Gastroesophageal sphincter (tissue), 4 donors: ENCODE results near the gene IAH1. TPM values are rescaled to one million over a fixed set of nuclear protein-coding genes. Genes with fewer than 3 reads are reported as not detected.

Experiments used
- ATAC-seq: fragments of 150-250 bp; one replicate; pipeline ENCODE4 v1.9.1; 2016; ENCODE audit warnings: mild to moderate bottlenecking, moderate library complexity
- H3K27ac ChIP-seq, 4 donors: fragments of 200-600 bp; sonication (generic) in 3 of 4; 1 replicate in 3 of 4; 2 replicates in 1 of 4; pipeline ENCODE4 v1.5.1; 2016 to 2019
- H3K27me3 ChIP-seq: fragments of 200-600 bp; sonication (generic); one replicate; pipeline ENCODE4 v1.5.1; 2019
- H3K36me3 ChIP-seq, 2 donors: fragments of 200-600 bp; sonication (generic); one replicate each; pipeline ENCODE4 v1.5.1; 2019; ENCODE audit warnings: control low read depth in 1 of 2
- H3K4me1 ChIP-seq, 3 donors: fragments of 200-600 bp; sonication (generic); 1 replicate in 2 of 3; 2 replicates in 1 of 3; pipeline ENCODE4 v1.5.1; 2016 to 2019; ENCODE audit warnings: control low read depth in 2 of 3
- H3K4me3 ChIP-seq, 2 donors: fragments of 200-600 bp; sonication (generic); one replicate each; pipeline ENCODE4 v1.5.1; 2019; ENCODE audit warnings: mild to moderate bottlenecking in 1 of 2, moderate library complexity in 1 of 2
- H3K9me3 ChIP-seq, 3 donors: fragments of 200-600 bp; sonication (generic); one replicate each; pipeline ENCODE4 v1.5.1; 2017 to 2019; ENCODE audit warnings: control low read depth in 2 of 3
- EP300 ChIP-seq: sonication (generic); formaldehyde crosslinking; IDR thresholded peaks from one replicate; pipeline ENCODE4 v1.6.1; 2017; ENCODE audit warnings: antibody characterized with exemption, mild to moderate bottlenecking
- POLR2A ChIP-seq, 2 donors: fragments of 450-650 bp; IDR thresholded peaks; one replicate each; pipeline ENCODE4 v1.6.1; 2017; ENCODE audit warnings: antibody characterized with exemption in 2 of 2, mild to moderate bottlenecking in 2 of 2, moderate library complexity in 1 of 2
- POLR2AphosphoS5 ChIP-seq: sonication (generic); formaldehyde crosslinking; IDR thresholded peaks from one replicate; pipeline ENCODE4 v1.6.1; 2017; ENCODE audit warnings: antibody characterized with exemption
- WGBS, 2 donors: methylation state at CpG; one replicate each; pipeline ENCODE4 v1.1.5; 2018; ENCODE audit warnings: low coverage in 1 of 2; 5-methylcytosine and 5-hydroxymethylcytosine counted together
- total RNA-seq, 4 donors: library from RNA; depleted of rRNA; stranded (reverse); fragments of >200 nt; gene quantifications; one replicate each; pipeline ENCODE4 v1.1.0, GENCODE V29; 2016
- TF ChIP-seq, protein P1 (sequence below), 4 experiments: fragments of 200-600 bp in 2 of 4; fragments of 450-650 bp in 2 of 4; sonication (generic) in 1 of 4; IDR thresholded peaks; one replicate each; pipeline ENCODE4 v1.5.1; 2017 to 2019; ENCODE audit warnings: antibody characterized with exemption in 4 of 4, mild to moderate bottlenecking in 2 of 4, moderate library complexity in 2 of 4

The IAH1 gene
- total RNA-seq, 4 donors from 2014 or later: 53.6 to 82.0 (median 75.7) TPM

DNA sequence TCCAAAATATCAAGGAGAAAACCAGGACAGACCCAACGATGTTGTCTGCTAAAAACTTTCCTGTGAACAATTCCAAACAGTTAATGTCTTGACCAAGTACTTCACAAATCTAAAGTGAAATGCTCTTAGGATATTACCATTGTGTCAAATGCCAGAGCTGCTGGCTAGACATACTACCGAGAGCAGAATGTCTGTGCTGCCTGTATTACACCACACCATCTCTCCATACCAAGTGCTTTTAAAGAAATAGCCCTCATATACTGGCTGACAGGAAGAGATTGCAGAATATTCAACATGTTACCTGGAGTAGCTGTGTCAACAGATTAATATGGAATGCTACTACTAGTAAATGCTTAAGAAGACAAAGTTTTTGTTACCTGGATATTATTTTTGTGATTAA, 18.6 kb downstream of the IAH1 start:
- WGBS, 2 donors: 49 to 60% methylated on average over 2 of the region's 2 CpGs
- peaks cover 0 to 1% (median 0%) of the 10 kb centered on the region in 3 donors for H3K4me1 ChIP-seq
- peaks cover 0 to 96% of the 10 kb centered on the region in 2 donors for H3K36me3 ChIP-seq
- H3K9me3 ChIP-seq: no peaks in the 10 kb centered on the region
- no peak overlapping the region for H3K4me3 ChIP-seq
- H3K27me3 ChIP-seq: no peaks in the 10 kb centered on the region
- no peak for ATAC-seq
- no peak overlapping the region for H3K27ac ChIP-seq
- no peak for TF ChIP-seq POLR2A (IDR thresholded peaks at IDR 0.05)
- no peak for TF ChIP-seq EP300
- no peak for TF ChIP-seq POLR2AphosphoS5
- TF ChIP-seq, protein P1, sequence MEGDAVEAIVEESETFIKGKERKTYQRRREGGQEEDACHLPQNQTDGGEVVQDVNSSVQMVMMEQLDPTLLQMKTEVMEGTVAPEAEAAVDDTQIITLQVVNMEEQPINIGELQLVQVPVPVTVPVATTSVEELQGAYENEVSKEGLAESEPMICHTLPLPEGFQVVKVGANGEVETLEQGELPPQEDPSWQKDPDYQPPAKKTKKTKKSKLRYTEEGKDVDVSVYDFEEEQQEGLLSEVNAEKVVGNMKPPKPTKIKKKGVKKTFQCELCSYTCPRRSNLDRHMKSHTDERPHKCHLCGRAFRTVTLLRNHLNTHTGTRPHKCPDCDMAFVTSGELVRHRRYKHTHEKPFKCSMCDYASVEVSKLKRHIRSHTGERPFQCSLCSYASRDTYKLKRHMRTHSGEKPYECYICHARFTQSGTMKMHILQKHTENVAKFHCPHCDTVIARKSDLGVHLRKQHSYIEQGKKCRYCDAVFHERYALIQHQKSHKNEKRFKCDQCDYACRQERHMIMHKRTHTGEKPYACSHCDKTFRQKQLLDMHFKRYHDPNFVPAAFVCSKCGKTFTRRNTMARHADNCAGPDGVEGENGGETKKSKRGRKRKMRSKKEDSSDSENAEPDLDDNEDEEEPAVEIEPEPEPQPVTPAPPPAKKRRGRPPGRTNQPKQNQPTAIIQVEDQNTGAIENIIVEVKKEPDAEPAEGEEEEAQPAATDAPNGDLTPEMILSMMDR (IDR thresholded peaks at IDR 0.05): no peak

DNA sequence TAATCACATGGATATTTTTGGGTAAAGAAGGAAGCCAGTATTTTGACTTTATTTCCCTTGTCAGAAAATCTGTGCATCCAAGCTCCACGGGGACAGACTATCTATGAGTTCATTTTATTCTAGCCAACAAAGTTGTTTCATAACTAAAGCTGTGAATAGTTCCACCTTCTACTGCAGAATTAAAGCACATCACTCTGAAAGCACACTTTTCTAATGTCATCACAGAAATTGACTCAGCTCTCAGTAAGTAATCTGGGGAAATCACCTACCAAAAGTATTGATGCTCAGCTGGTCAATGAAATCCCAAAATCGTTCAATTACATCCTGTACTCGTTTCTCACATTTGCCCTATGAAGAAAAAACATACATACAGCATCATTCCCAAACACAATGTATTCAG, 19.1 kb downstream of the IAH1 start:
- H3K36me3 ChIP-seq: peaks cover 0 to 91% of the 10 kb centered on the region in 2 donors
- no peak overlapping the region for H3K27ac ChIP-seq
- ATAC-seq: no peak
- peaks cover 0 to 7% (median 0%) of the 10 kb centered on the region in 3 donors for H3K4me1 ChIP-seq
- no peaks in the 10 kb centered on the region for H3K9me3 ChIP-seq
- no peak overlapping the region for H3K4me3 ChIP-seq
- TF ChIP-seq EP300 (no peak), POLR2AphosphoS5 (no peak), POLR2A (IDR thresholded peaks at IDR 0.05) (no peak)
- TF ChIP-seq, protein P1 (IDR thresholded peaks at IDR 0.05): no peak
- WGBS, 2 donors: 72 to 79% methylated on average over 3 of the region's 3 CpGs
- no peaks in the 10 kb centered on the region for H3K27me3 ChIP-seq

DNA sequence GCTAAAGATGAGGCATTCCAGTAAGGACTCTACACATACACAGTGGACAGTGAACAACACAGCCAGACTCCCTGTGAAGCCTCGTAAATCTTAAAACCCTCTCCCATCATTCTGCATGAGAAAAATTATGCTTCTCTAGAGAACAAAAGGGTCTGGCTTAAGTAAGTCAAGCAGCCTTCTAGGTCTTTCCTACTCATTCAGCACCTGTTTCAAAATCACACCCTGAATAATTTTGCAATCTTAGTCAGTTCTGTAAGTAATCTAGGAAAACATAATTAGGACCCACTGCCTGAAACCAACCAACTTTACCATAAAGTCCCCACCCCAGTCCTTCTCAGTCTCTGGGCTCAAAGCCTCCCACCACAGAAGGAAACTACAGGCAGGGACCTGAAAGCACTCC, 19.7 kb downstream of the IAH1 start:
- H3K36me3 ChIP-seq: peaks cover 0 to 85% of the 10 kb centered on the region in 2 donors

DNA sequence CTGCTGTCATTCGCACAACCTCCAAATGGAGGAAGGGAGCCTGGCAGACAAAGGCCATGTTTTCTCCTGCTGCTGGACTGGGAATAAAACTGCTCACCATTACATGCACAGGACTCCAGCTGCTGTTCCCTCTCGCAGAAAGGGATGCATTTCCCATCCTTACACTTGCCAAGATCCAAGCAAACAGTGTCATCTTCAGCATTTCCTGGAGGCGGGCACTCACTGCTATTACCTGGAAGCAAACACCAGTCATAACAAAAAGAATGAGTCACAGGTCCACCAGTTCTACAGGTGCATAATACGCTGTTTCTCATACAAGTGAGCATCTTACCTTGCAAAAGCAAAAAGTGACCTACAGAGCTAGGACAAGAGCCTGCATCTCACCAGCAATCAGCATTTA, 22.7 kb downstream of the IAH1 start:
- H3K4me1 ChIP-seq: peaks cover 0 to 13% (median 0%) of the 10 kb centered on the region in 3 donors
- no peaks in the 10 kb centered on the region for H3K27me3 ChIP-seq
- H3K9me3 ChIP-seq: no peaks in the 10 kb centered on the region
- TF ChIP-seq POLR2A (IDR thresholded peaks at IDR 0.05) (no peak), POLR2AphosphoS5 (no peak), EP300 (no peak)
- TF ChIP-seq, protein P1 (IDR thresholded peaks at IDR 0.05): no peak
- H3K27ac ChIP-seq: no peak overlapping the region
- peaks cover 0 to 84% of the 10 kb centered on the region in 2 donors for H3K36me3 ChIP-seq
- H3K4me3 ChIP-seq: no peak overlapping the region
- WGBS, 2 donors: 82 to 96% methylated on average over 3 of the region's 4 CpGs
- ATAC-seq: no peak

More for the DNA sequence above, 19.7 kb downstream of the IAH1 start:
- peaks cover 0 to 13% (median 0%) of the 10 kb centered on the region in 3 donors for H3K4me1 ChIP-seq
- H3K9me3 ChIP-seq: no peaks in the 10 kb centered on the region
- no peak overlapping the region for H3K4me3 ChIP-seq
- no peak overlapping the region for H3K27ac ChIP-seq
- no peak for TF ChIP-seq POLR2A (IDR thresholded peaks at IDR 0.05)
- no peak for TF ChIP-seq EP300
- TF ChIP-seq, protein P1 (IDR thresholded peaks at IDR 0.05): no peak
- no peak for TF ChIP-seq POLR2AphosphoS5
- ATAC-seq: no peak
- no peaks in the 10 kb centered on the region for H3K27me3 ChIP-seq
- 71% methylated on average over 1 of the region's 1 CpG for WGBS, 2 donors

DNA sequence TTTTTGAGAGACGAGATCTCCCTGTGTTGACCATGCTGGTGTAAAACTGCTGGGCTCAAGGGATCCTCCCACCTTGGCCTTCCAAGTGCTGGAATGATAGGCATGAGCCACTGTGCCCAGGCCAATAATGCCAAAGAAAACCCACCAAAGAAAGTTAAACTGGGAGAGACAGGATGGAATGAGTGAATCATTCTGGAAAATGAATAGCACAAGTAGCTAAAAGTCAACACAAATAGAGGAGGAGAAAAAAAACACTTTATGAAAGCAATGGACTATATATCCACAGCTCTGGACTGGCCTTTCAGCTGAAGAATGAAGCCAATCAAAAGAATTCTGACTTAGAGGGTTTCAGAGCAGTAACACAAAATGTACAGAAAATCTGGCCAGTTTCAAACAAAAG, 23.9 kb downstream of the IAH1 start:
- WGBS, 2 donors: 43 to 80% methylated on average over 1 of the region's 1 CpG
- peaks cover 0 to 13% (median 0%) of the 10 kb centered on the region in 3 donors for H3K4me1 ChIP-seq
- H3K36me3 ChIP-seq: peaks cover 0 to 84% of the 10 kb centered on the region in 2 donors
- no peak overlapping the region for H3K4me3 ChIP-seq
- ATAC-seq: no peak
- H3K27ac ChIP-seq: peak overlapping the region in 3 of 4 donors; percentile 1 to 28 (median 11)
- H3K9me3 ChIP-seq: no peaks in the 10 kb centered on the region
- no peaks in the 10 kb centered on the region for H3K27me3 ChIP-seq
- TF ChIP-seq POLR2AphosphoS5 (no peak), POLR2A (IDR thresholded peaks at IDR 0.05) (no peak), EP300 (no peak)
- TF ChIP-seq, protein P1 (IDR thresholded peaks at IDR 0.05): no peak
